Measurements from ENCODE around the gene NUP188.

- TF ChIP-seq, protein P1, sequence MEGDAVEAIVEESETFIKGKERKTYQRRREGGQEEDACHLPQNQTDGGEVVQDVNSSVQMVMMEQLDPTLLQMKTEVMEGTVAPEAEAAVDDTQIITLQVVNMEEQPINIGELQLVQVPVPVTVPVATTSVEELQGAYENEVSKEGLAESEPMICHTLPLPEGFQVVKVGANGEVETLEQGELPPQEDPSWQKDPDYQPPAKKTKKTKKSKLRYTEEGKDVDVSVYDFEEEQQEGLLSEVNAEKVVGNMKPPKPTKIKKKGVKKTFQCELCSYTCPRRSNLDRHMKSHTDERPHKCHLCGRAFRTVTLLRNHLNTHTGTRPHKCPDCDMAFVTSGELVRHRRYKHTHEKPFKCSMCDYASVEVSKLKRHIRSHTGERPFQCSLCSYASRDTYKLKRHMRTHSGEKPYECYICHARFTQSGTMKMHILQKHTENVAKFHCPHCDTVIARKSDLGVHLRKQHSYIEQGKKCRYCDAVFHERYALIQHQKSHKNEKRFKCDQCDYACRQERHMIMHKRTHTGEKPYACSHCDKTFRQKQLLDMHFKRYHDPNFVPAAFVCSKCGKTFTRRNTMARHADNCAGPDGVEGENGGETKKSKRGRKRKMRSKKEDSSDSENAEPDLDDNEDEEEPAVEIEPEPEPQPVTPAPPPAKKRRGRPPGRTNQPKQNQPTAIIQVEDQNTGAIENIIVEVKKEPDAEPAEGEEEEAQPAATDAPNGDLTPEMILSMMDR (IDR thresholded peaks at IDR 0.05; ENCODE audit: insufficient read depth, low read depth, low read length), result no peak
- TF ChIP-seq EZH2 (IDR thresholded peaks at IDR 0.05; ENCODE audit: insufficient read depth, low read length), result no peak
Observed at GRCh38 chr9:128908372-128908771, 39.1 kb upstream of the NUP188 start.
